ENCODE results near the gene LPIN1.
A peak's percentile ranks its signal among the peaks of the same experiment; 100 is the strongest.

Gene LPIN1

GRCh38 chr2:11764359-11764758 is 17.9 kb downstream of the LPIN1 start:
- DNase-seq: no peak

- no peak for DNase-seq
These were observed 18.5 kb downstream of the LPIN1 start for GRCh38 chr2:11764920-11765319.

- no peak for DNase-seq
These were observed 19.1 kb downstream of the LPIN1 start for GRCh38 chr2:11765501-11765900.

GRCh38 chr2:11766016-11766415 is 19.6 kb downstream of the LPIN1 start:
- no peak for DNase-seq

GRCh38 chr2:11767779-11768178 is 21.3 kb downstream of the LPIN1 start:
- no peak for DNase-seq

GRCh38 chr2:11768946-11769345 is 22.5 kb downstream of the LPIN1 start:
- DNase-seq: no peak

GRCh38 chr2:11769516-11769915 is 23.1 kb downstream of the LPIN1 start:
- no peak for DNase-seq

GRCh38 chr2:11770531-11771188 is 24.2 kb downstream of the LPIN1 start:
- no peak for DNase-seq

- no peak for DNase-seq
These were observed 25.7 kb downstream of the LPIN1 start for GRCh38 chr2:11771971-11772615.

- no peak for DNase-seq
These were observed 26.7 kb downstream of the LPIN1 start for GRCh38 chr2:11773111-11773510.

- no peak for DNase-seq
These were observed 27.5 kb downstream of the LPIN1 start for GRCh38 chr2:11773747-11774525.

- DNase-seq: no peak
These were observed 28.2 kb downstream of the LPIN1 start for GRCh38 chr2:11774600-11774999.

GRCh38 chr2:11775384-11775783 is 29.0 kb downstream of the LPIN1 start:
- peak; percentile 70 for DNase-seq

- DNase-seq: no peak
These were observed 30.8 kb downstream of the LPIN1 start for GRCh38 chr2:11777066-11777782.

- DNase-seq: no peak
These were observed 31.5 kb downstream of the LPIN1 start for GRCh38 chr2:11777886-11778415.

GRCh38 chr2:11778416-11778815 is 32.0 kb downstream of the LPIN1 start:
- peak; percentile 46 for DNase-seq

GRCh38 chr2:11778923-11779757 is 32.7 kb downstream of the LPIN1 start:
- peak; percentile 81 for DNase-seq

- no peak for DNase-seq
These were observed 35.2 kb downstream of the LPIN1 start for GRCh38 chr2:11781602-11782001.

- DNase-seq: no peak
These were observed 37.8 kb downstream of the LPIN1 start for GRCh38 chr2:11784280-11784679.

GRCh38 chr2:11784747-11785610 is 38.5 kb downstream of the LPIN1 start:
- DNase-seq: peak; percentile 13

GRCh38 chr2:11785611-11785940 is 39.1 kb downstream of the LPIN1 start:
- no peak for DNase-seq
